GM19035 (cell line): ENCODE data around the gene PDE9A.

Source experiments
- ATAC-seq: cut with Tn5 transposase; IDR thresholded peaks from one replicate; pipeline ENCODE4 v1.9.1; 2021; ENCODE audit not compliant: unreplicated experiment

The PDE9A gene

GRCh38 chr21:42641311-42642218 is 11.9 kb upstream of the PDE9A start:
- no peak for ATAC-seq

GRCh38 chr21:42642219-42642745 is 11.1 kb upstream of the PDE9A start:
- ATAC-seq: no peak

GRCh38 chr21:42644223-42645208 is 8.9 kb upstream of the PDE9A start:
- ATAC-seq: no peak

GRCh38 chr21:42645211-42646075 is 8.0 kb upstream of the PDE9A start:
- no peak for ATAC-seq

- ATAC-seq: no peak
Measured at GRCh38 chr21:42646076-42646825, 7.2 kb upstream of the PDE9A start.

- ATAC-seq: no peak
Measured at GRCh38 chr21:42646836-42647235, 6.6 kb upstream of the PDE9A start.

GRCh38 chr21:42648606-42649005 is 4.8 kb upstream of the PDE9A start:
- ATAC-seq: no peak

- no peak for ATAC-seq
Measured at GRCh38 chr21:42649122-42650032, 4.0 kb upstream of the PDE9A start.

- ATAC-seq: no peak
Measured at GRCh38 chr21:42650033-42650370, 3.4 kb upstream of the PDE9A start.

GRCh38 chr21:42650441-42651421 is 2.7 kb upstream of the PDE9A start:
- ATAC-seq: no peak

- no peak for ATAC-seq
Measured at GRCh38 chr21:42651515-42652401, 1.7 kb upstream of the PDE9A start.

- no peak for ATAC-seq
Measured at GRCh38 chr21:42652527-42653230, 742 bp upstream of the PDE9A start.

- ATAC-seq: no peak
Measured at GRCh38 chr21:42654179-42654912, 925 bp downstream of the PDE9A start.

- ATAC-seq: no peak
Measured at GRCh38 chr21:42654913-42655795, 1.7 kb downstream of the PDE9A start.
